GM21526 (cell line): ENCODE results near the gene CLTCL1.
"Not testable (repeated sequence)": the region's sequence is repeated elsewhere in the genome, so short reads cannot be mapped to it uniquely, and the experiment has no call there.

Experiments used
- ATAC-seq: cut with Tn5 transposase; IDR thresholded peaks from one replicate; pipeline ENCODE4 v1.9.1; 2021; ENCODE audit warnings: moderate library complexity; ENCODE audit not compliant: unreplicated experiment, low FRiP score

The CLTCL1 gene

DNA sequence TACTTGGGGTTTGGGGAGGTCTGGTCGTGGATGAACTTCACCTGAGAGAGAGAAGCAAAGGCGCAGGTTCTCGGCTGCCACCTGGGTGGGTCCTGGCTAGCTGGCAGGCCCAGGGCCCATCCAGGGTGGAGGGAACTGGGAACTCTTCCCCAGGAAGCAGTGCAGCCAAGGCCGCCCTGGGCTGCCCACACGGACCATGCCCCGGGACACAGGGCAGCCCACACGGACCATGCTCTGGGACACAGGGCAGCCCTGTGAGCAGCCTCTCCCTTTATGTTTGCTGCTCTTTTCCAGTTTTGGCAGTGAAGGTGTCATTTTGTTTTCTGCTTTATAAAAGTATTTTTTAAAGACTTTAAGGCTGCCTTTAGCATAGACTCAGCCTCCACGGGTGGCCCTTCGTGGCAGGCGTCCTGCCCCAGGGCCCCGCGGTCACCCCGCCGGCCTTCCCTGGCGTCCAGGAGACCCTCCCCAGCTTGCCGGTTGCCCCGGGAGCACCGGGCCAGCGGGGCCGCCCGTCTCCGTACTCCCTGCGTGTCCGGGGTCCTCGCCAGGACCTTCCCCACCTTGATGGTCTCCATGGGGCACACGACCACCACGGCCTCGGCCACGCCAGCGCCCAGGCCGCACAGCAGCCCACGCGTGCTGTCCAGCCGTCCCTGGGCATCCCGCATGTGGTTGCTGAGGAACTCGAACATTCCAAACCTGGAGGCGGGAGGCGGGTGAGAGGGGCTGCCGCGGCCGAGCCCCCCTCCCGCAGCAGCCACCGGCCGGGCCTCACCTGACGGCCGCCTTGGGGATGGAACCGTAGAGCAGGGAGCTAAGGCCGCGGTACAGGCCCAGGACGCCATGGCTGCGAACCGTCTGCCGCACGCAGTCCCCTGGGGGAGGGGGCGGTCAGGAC lies 114.1 kb downstream of the CLTCL1 start:
- ATAC-seq, result no peak

DNA sequence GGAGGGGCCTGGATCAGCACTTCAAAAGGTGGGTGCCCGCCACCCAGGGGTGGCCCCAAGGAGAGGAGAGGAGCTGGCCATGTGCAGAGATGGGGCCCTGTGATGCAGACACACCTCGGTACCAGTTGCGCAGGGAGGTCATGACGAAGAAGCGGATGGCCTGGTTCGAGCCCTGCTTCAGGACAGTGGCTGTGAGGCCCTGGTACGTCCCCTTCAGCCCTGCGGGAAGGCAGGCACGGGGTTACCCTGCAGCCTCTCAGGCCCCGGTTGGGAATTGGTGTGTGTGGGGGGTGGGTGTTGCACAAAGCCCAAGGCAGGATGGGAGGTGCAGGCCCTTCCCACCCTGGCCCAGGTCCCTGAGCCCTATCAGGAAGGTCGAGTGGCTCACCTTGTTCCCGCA lies 114.8 kb downstream of the CLTCL1 start:
- ATAC-seq, result no peak

DNA sequence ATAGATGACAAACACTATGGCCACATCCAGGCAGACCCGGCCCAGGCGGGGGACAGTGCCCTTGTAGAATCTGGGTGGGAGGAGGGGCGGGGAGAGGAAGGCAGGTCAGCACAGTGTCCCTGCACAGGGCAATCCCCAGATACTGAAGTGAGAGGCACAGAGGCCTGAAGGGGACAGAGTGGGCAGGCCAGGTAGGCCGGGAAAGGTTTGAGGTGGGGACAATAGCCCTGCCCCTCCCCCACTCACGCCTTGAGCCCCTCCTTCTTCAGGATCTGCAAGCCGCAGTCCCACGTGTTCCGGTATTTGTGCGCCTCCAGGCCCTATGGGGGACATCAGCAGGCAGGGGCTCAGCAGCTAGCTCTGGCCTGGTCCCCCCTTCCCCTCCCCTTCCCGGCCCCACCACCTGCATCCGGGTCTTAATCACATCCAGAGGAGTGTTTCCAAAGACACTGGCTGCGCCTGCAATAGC lies 115.3 kb downstream of the CLTCL1 start:
- ATAC-seq, result no peak

DNA sequence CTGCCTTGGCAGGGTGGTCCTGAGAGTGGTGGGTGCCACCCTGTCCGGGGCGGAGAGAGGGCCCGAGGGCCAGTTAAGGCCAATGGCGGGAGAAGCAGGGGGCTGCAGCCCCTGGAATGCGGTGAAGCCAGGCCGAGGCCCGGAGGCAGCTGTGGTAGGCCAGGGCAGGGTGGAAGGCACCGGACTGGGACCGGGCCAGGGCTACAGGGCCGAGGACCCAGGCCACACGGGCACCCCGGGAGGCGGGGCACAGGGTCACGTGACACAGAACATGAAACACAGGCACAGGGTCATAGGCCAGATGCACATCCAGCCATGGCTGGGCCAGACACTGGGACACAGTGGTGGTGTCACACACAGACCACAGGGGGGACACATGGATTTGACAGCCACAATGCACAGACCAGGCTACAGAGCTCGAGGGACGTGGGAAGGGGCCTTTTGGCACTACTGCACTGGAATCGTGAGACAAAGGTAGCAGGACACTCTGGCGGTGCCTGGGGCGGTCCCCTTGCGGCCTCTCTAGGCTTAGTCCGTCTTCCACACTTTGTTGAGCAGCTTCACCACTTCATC lies 115.8 kb downstream of the CLTCL1 start:
- no peak for ATAC-seq

DNA sequence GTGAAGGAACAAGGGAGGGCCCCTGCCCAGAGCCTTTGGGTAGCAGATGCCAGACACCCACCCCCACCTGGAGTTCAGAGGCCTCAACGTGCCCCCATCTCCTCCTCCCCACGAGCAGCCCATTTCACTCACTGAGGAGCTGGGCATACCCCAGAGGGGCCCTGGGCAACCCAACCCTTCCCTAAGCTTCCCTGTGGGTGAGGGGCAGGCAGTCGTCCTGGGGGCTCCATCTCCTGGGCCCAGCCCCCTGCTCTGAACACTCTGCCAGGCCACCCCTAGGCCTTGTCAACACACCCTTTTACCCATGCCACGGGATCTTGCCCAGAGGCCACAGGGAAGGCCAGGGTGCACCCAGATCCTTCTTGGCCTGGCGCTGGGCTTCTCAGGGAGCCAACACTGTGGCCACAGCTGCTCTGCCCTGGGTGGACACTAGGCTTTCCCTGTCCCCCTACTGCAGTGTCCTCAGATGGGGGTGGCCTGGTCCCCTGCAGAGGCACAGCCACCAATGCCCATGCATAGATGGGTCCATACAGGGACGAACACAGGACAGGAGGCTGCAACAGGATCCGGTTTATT lies 116.4 kb downstream of the CLTCL1 start:
- no peak for ATAC-seq

DNA sequence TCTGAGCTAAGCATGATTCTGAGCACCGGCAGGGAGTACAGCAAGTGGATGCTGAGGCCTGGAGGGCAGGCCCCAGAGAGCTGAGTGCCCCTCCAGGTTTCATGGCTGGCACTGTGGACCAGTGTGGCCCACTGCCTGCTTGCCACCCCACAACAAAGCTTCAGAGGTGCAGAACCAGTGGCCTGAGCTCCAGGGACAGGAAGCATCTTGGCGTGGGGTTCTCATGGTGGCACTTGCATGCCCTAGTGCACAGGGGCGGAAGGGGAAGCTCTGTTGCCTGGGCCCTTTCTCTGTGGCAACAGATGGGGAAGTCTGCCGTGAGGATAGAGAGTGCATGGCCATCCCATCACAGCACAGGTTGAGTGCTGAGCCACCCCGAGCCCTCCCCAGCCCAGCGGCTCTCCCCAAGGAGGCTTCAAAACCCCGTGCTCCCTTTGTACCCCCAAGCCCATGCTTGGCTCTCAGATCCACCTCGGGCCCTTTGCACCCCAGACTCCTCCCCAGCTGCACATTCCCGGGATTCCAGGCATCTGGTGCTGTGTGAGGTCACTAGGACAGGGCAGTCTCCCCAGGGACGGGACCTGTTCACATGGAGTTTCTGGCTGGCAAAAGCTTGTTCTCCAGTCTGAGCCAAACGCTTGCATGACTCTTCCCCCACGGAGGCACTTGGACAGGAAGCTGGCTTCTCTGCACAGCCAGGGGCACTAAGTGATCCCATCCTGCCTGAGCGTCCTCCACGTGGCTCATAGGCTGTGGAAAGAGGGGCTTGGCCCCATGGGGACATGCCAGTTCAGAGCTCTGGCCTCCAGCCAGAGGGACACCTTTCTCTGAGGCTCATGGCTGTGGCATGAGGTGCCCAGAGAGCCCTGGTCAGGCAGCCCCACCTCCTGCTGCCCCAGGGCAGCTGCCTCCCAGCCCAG lies 117.2 kb downstream of the CLTCL1 start:
- ATAC-seq, result no peak

DNA sequence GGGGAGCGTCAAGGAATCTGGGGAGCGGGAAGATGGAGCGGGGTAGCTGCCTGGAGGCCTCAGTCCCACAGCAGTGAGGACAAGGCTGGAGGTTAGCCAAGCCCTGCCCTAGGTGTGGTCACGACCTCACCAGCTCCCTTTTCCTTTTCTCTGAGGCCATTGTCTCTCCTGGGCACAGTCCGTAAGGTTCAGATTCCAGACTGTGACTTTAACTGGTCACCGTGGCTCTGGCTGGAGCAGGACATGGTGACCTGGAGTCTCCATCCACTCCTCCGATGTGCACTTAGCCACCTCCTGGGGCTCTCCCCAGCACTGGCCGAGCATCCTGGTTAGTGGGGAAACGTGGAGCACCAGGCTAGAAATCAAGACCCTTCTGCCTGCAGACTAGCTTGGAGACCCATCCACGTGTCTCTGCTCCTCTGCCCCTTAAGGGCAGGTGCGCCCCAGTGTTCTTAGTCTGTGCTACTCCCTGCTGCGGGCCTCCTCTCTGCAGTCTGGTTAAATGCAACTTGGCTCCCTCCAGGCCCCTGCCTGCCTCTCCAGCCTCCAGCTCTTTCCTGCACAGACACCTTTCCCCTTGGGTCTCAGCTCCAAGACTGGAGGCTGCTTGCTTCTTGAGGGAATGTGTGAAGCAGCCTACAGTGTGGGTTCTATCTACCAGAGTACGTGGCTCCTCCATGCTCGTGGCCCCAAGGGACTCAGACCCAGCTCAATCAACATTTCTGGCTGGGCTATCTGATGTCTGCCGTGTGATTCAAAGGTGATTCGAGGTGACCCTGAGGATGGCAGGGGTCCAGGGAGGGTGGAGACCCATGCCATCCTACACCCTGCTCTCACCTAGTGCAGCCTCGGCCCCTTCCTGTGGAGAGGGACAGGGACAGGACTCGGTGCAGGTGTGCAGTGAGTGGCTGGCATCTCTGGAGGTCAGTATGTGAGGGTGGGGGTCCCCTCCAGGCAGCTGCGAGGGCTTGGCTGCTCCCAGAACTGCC lies 118.2 kb downstream of the CLTCL1 start:
- no peak for ATAC-seq

DNA sequence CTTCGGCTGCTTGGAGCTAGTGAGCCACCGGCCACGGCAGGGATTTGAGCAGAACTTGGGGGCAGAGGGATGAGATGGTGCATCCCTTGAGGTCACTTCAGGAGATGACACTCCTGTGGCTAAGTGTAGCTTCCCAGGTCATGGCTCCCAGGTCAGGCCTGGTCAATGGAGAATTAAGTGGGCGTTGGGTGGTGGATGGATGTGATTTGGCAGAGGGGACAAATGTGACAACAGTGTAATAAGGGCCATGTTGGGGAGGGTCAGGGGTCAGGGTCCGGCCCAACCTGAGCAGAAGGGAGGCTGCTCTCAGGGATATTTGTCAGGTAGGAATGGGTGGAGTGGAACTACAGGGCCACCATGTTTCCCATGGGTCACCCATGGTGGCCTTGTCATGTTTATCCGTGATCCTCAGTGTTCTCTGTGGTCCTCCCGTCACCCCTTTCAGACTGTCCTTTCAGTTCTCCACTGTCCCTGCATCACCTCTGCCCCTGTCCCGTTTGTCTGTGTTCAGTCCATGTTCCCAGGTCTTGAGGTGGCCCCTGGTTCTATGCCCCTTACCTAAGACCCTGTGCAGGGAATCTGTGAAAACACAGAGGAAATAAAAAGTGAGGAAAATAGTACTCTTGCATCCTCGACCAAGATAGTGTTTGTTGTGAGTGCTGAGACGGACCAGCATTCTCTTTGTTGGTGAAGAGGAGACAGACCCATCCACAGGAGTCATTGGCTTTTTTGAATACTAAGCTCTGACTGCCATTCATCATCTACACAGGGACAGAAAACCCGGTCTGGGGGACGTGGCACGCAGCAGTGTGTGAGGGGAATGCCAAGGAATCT lies 119.1 kb downstream of the CLTCL1 start:
- no peak for ATAC-seq

DNA sequence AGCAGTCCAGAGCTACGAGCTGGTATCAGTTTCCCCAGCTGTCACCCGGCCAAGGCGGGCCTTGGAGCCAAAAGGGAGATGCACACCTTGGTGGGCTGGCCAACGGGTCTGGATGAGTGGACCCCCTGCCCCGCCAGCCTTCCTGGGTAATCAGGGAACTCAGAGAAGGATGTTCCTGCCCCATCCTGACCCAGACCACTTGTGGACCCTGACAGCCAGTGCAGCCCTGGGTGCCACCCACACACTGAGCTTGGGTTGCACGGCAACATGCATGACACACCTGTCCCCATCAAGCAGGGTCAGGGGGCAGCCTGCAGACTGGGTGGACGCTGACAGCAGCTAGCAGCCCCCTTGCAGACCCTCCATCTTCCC lies 121.6 kb downstream of the CLTCL1 start:
- no peak for ATAC-seq

DNA sequence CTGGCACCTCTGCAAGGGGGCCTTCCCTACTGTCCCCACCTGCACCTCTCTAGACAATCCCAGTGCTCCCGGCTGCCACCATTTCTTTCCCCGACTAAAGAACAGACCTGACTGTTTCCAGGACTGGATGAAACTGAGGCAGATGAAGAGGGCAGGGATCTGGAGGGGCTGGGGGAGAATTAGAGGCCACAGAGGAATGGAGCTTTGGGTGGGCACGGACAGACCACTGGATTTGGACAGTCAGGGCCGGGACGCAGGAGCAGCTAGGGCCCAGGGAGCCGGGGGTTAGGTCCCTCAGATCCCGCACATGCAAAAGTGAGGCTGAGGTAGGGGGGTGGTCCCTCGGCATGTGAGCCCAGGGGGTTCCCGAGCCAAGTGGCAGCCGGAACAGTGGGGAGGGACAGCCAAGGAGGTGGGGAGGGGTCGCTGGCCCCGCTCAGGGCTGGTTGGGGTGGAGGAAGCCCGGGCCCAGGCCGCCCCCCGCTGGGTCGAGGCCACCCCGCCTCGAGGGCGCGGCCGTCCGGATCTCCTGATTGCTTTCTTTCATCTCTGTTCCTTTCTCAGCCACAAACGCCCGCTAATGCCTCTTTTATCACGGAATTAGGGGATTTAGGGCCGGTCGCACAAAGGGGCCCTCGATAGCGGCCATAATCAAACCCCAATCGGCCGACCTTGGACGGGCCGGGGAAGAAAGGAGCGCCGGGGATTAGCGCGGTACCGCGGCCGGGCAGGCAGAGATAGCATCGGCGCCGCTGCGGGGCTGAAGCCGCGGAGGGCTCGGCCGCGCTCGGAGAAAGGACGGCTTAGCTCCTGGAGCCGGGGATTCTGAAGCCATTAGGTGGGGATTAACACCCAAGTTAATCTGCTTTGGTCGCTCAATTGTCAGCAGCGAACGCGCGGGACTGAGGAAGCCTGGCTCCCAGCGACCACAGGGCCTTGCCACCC lies 122.2 kb downstream of the CLTCL1 start:
- no peak for ATAC-seq

DNA sequence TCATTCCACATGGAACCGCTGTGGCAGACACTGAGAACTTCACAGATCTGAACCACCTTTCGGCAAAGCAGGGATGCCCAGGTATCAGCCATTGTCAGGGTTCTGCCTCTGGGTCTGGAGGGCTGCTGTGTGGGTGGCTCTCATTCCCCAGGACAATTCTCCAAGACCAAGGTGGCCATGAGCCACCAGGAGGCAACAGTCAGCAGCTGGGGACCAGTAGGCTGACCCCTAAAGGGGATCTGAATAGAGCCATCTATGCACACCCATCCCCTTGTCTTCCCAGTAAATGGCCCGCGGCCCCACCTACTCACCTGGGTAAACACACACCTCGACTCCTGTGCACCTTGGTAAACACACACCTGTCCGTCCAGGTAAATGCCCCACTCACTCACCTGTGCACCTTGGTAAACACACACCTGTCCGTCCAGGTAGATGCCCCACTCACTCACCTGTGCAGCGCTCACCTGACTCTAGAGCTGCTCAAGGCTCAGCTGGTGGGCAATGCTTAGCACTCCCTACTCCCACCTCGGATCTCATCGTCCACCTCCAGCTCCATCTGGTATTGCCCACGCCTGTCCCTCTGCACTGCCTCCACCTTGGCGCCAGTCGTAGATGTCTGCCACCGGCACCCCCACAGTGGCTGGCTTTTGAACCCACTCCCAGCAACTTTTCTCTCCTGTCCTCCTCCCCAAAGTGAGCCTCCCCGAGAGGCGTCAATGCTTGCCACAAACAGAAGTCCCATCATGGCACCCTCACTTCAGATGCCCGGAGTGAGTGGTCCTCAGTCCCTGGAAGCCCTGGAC lies 123.2 kb downstream of the CLTCL1 start:
- ATAC-seq, result no peak

DNA sequence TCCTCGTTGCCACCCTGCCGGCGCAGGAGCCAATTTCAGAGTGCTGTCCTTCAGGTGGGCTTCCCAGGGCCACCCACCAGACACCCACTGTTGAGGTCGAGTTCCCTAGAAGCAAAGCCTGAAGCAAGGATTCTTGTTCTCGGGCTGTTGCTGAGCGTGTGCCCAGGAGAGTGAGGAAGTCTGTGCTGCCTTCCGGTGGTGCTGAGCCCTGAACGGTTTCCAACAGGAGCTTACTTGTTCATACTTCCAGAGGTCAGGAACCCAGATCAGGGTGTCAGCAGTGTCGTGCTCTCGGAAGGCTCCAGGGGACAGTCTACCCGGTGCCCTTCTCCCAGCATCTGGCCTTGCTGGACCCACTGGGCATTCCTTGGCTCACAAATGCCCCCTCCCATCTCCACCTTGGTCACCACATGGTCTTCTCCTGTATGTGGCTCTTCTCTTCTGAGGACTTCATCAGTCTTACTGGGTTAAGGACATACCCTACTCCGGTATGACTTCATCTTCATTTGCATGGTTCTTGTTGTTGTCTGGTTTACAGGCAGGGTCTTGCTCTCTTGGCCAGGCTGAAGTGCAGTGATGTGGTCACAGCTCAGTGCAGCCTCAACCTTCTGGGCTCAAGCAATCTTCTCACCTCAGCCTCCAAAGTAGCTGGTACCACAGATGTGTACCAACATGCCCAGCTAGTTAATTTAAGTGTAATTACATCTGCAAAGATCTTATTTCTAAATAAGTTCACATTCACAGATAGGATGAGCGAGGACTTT lies 124.2 kb downstream of the CLTCL1 start:
- ATAC-seq, result no peak

DNA sequence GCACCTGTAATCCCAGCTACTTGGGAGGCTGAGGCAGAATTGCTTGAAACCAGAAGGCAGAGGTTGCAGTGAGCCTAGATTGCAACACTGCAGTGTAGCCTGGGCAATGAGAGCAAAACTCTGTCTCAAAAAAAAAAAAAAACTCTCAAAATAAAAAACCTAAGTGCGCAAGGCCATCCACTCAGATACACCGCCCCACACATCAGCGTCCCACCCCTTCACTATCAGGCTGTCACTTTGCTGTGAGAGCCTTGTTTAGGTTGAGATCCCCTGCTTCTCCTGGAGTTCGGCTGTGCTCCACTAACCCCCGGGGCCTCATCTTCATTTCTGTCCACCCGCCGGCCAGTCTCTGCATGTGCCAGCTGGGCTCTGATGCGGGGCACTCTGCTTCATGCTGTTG lies 125.1 kb downstream of the CLTCL1 start:
- no peak for ATAC-seq

DNA sequence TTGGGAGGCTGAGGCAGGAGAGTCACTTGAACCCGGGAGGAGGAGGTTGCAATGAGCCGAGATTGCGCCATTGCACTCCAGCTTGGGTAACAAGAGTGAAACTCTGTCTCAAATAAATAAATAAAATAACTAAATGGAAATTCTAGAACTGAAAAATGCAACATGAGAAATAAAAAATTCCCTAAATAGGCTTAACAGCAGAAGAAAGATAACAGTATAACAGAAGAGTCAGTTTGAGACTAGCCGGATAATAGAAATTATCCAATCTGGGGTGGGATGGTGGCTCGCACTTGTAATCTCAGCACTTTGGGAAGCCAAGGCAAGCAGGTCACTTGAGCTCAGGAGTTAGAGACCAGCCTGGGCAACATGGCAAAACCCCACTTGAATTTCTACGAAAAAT lies 127.1 kb downstream of the CLTCL1 start:
- ATAC-seq, result no peak

DNA sequence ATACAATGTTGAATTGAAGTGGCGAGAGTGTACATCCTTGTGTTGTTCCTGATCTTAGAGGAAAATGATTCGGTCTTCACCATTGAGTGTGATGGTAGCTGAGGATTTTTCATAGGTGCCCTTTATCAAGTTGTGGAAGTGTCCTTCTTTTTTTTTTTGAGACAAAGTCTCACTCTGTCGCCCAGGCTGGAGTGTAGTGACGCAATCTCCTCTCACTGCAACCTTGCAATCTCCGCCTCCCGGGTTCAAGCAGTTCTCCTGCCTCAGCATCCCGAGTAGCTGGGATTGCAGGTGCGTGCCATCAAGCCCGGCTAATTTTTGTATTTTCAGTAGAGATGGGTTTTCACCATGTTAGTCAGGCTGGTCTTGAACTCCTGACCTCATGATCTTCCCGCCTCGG lies 132.9 kb downstream of the CLTCL1 start:
- ATAC-seq, result not testable (repeated sequence)

DNA sequence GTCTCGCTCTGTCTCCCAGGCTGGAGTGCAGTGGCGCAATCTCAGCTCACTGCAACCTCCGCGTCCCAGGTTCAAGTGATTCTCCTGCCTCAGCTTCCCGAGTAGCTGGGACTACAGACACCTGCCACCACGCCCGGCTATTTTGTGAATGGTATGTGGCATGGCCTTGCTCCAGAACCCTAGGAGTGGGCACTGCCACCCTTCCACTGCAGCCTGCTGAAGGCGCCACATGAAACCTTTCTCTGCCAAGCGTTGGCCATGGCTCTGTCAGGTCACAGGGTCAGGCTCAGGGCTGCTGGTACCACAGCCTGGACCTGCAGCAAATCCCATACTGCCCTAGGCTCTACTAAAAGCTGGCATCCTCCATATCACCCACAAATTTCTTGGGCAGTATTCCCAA lies 135.4 kb downstream of the CLTCL1 start:
- ATAC-seq, result not testable (repeated sequence)
